Ovary (tissue), 9 donors: ENCODE data around the gene UFSP1. TPM values are rescaled to one million over a fixed set of nuclear protein-coding genes. Genes with fewer than 3 reads are reported as not detected.

ENCODE experiments used
- DNase-seq, 5 donors: peaks; one replicate each; pipeline ENCODE4 v3.0.0-alpha.2; 2019 to 2020
- H3K27ac ChIP-seq, 2 donors: fragments of 200-600 bp; one replicate each; pipeline versions ENCODE4 v1.5.1 to v1.8.0; 2019 to 2022
- H3K27me3 ChIP-seq: fragments of 200-600 bp; one replicate; pipeline ENCODE4 v1.8.0; 2022
- H3K36me3 ChIP-seq: fragments of 200-600 bp; sonication (generic); one replicate; pipeline ENCODE4 v1.5.1; 2019
- H3K4me1 ChIP-seq: one replicate; pipeline ENCODE4 v1.8.1; 2013; ENCODE audit warnings: mild to moderate bottlenecking, moderate library complexity; ENCODE audit not compliant: insufficient read depth
- H3K4me3 ChIP-seq: fragments of 200-600 bp; sonication (generic); one replicate; pipeline ENCODE4 v1.5.1; 2017
- H3K9me3 ChIP-seq, 2 donors: fragments of 200-600 bp in 1 of 2; sonication (generic) in 1 of 2; one replicate each; pipeline versions ENCODE4 v1.5.1 to v1.8.1; 2013 to 2019; ENCODE audit warnings: mild to moderate bottlenecking in 1 of 2, moderate library complexity in 1 of 2
- CTCF ChIP-seq, 3 donors: fragments of 450-650 bp in 2 of 3; fragments of 200-600 bp in 1 of 3; IDR thresholded peaks; one replicate each; pipeline versions ENCODE4 v1.5.1 to v1.8.0; 2016 to 2022; ENCODE audit warnings: antibody characterized with exemption in 3 of 3, mild to moderate bottlenecking in 1 of 3
- EP300 ChIP-seq: sonication (generic); formaldehyde crosslinking; IDR thresholded peaks from one replicate; pipeline ENCODE4 v1.6.1; 2017; ENCODE audit warnings: antibody characterized with exemption
- POLR2A ChIP-seq: fragments of 450-650 bp; IDR thresholded peaks from one replicate; pipeline ENCODE4 v1.6.1; 2017; ENCODE audit warnings: antibody characterized with exemption, mild to moderate bottlenecking, moderate library complexity
- WGBS, 3 donors: extraction: QIAGEN DNeasy Blood & Tissue Kit in 1 of 3; methylation state at CpG; one replicate each; pipeline versions ENCODE4 v1.1.5 to v1.1.7; 2013 to 2017; 5-methylcytosine and 5-hydroxymethylcytosine counted together
- intact Hi-C, 4 donors: fragments of 100-400 bp; cut with DNase I; formaldehyde crosslinking; loops; one replicate each; pipeline versions ENCODE4 v1.11.0 to v1.15.1; 2022 to 2023
- polyA plus RNA-seq, 2 donors: library from polyadenylated mRNA; stranded (reverse); fragments of 200-250 nt in 1 of 2; fragments of 350-450 nt in 1 of 2; fragmentation: Illumina TruSeq in 1 of 2; extraction: RNeasy Lipid Tissue Mini Kit (QIAGEN cat#74804) in 1 of 2; gene quantifications; one replicate each; pipeline ENCODE4 v1.2.3, GENCODE V29; 2013 to 2014
- total RNA-seq, 7 donors: library from RNA; depleted of rRNA in 2 of 7; stranded (reverse); fragments of >200 nt in 2 of 7; fragmentation: NEBNext Ultra II Directional in 3 of 7; extraction: Animal tissue kit (Norgen Biotek cat#: 25700) in 3 of 7; gene quantifications; one replicate each; pipeline versions ENCODE4 v1.1.0 to v1.2.4, GENCODE V29; 2016 to 2023
- donor health status: DM: no; HTN: no; CAD: no; lungs with moderate emphysema.
- donor health status: DM: no; HTN: no; CAD: no.
- donor health status: Bipolar disorder and iron deficiency.
- donor health status: DM: yes; HTN: yes; CAD: no.
- donor health status: DM: no; HTN: no; CAD: no.
- donor health status: DM: yes; HTN: yes; CAD: no.

Gene UFSP1
- total and polyA plus RNA-seq, 9 donors = 0.38 to 7.9 (median 3.7) TPM

- DNase-seq = peak in 2 of 5 donors; percentile 31 to 49
- intact Hi-C loops = loop anchor here in 2 of 4 donors (10.0 kb wide), 4 partner anchors 241 to 401 kb away; partner anchors contain the start of gene VGF (in 1 of the 2)
- Histone ChIP-seq H3K36me3 (no peaks in the 10 kb centered on the region), H3K4me1 (peaks cover 9% of the 10 kb centered on the region), H3K4me3 (no peak overlapping the region), H3K27ac (no peak overlapping the region), H3K9me3 (no peaks in the 10 kb centered on the region), H3K27me3 (no peaks in the 10 kb centered on the region)
- 87 to 90% (median 88%) methylated on average over 28 to 32 of the region's 32 CpGs for WGBS, 3 donors
- no peak for TF ChIP-seq EP300
- TF ChIP-seq CTCF (IDR thresholded peaks at IDR 0.05) = no peak
- TF ChIP-seq POLR2A = no peak
Measured at GRCh38 chr7:100893318-100893895, 3.9 kb upstream of the UFSP1 start.

- TF ChIP-seq EP300 = no peak
- no peak for TF ChIP-seq CTCF (IDR thresholded peaks at IDR 0.05)
- H3K9me3 ChIP-seq = no peaks in the 10 kb centered on the region
- no peaks in the 10 kb centered on the region for H3K27me3 ChIP-seq
- 87 to 90% (median 89%) methylated on average over 43 to 44 of the region's 44 CpGs for WGBS, 3 donors
- peak; percentile 26 to 47 (median 39) for DNase-seq
- no peak overlapping the region for H3K4me3 ChIP-seq
- peaks cover 9% of the 10 kb centered on the region for H3K4me1 ChIP-seq
- H3K36me3 ChIP-seq = no peaks in the 10 kb centered on the region
- H3K27ac ChIP-seq = no peak overlapping the region
- intact Hi-C loops = loop anchor here in 2 of 4 donors (10.0 kb wide), 4 partner anchors 242 to 402 kb away; partner anchors contain the start of gene VGF (in 1 of the 2)
Measured at GRCh38 chr7:100892364-100893317, 3.1 kb upstream of the UFSP1 start.

- no peak overlapping the region for H3K4me3 ChIP-seq
- no peak overlapping the region for H3K27ac ChIP-seq
- intact Hi-C loops = loop anchor here in 2 of 4 donors (10.0 kb wide), 4 partner anchors 243 to 403 kb away; partner anchors contain the start of gene VGF (in 1 of the 2)
- H3K36me3 ChIP-seq = no peaks in the 10 kb centered on the region
- H3K9me3 ChIP-seq = no peaks in the 10 kb centered on the region
- no peak for DNase-seq
- WGBS, 3 donors = 70 to 76% (median 76%) methylated on average over 8 of the region's 8 CpGs
- H3K4me1 ChIP-seq = peaks cover 7% of the 10 kb centered on the region
- H3K27me3 ChIP-seq = no peaks in the 10 kb centered on the region
- TF ChIP-seq CTCF (IDR thresholded peaks at IDR 0.05) = no peak
- no peak for TF ChIP-seq POLR2A
- no peak for TF ChIP-seq EP300
Measured at GRCh38 chr7:100891568-100892247, 2.2 kb upstream of the UFSP1 start.
